ENCODE results near the gene STK25.

DNA sequence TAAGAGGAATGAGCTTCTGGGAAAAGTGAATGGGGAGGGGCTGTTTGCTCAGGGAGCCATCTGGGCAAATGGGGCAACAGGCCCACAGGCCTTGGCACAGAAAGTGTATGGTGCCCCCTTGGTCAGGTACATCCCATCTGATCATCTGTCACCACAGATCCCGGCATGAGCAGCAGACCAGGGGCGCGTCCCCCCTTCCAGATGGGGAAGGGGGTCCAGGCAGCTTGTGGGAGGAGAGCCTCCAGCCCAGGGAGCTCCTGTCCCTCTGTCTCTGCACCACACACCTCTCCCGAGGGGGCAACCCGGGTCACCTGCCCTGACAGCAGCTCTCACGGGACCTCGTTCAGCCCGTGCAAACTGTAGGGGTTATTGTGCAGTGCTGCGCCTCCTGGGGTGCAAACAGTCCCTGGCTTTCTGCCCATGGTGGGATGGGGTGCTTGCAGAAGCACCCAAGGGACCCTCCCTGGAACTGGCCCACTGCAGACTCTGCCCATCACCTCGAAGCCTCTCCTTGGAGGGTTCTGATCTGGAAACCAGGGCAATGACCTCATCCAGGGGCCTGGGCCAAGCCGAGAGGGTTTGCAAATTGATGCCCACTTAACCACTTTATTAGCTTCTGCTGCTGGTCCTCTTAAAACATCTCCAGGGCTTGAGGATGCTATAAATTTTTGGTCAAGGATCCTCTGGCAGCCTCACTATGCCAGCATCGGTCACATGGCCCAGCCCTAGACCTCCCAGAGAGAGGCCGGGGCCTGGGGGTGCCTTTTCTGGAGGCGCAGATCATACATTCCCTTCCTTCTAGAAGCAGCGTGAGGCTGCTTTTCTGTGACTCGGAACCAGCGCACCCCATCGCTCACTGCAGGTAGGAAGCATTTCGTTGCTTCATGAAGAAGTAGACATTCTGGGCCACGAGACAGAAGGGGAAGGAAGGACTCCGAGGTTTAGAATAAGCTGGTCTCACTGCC, 42.5 kb upstream of the STK25 start:
- TF ChIP-seq EP300 (IDR thresholded peaks at IDR 0.05) (no peak), POLR2A (IDR thresholded peaks at IDR 0.05) (no peak)
- TF ChIP-seq, protein P1, sequence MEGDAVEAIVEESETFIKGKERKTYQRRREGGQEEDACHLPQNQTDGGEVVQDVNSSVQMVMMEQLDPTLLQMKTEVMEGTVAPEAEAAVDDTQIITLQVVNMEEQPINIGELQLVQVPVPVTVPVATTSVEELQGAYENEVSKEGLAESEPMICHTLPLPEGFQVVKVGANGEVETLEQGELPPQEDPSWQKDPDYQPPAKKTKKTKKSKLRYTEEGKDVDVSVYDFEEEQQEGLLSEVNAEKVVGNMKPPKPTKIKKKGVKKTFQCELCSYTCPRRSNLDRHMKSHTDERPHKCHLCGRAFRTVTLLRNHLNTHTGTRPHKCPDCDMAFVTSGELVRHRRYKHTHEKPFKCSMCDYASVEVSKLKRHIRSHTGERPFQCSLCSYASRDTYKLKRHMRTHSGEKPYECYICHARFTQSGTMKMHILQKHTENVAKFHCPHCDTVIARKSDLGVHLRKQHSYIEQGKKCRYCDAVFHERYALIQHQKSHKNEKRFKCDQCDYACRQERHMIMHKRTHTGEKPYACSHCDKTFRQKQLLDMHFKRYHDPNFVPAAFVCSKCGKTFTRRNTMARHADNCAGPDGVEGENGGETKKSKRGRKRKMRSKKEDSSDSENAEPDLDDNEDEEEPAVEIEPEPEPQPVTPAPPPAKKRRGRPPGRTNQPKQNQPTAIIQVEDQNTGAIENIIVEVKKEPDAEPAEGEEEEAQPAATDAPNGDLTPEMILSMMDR (IDR thresholded peaks at IDR 0.05), result no peak

All from ovary (tissue), 3 donors.